ENCODE measurements around the gene SPATA17. TPM values are rescaled to one million over a fixed set of nuclear protein-coding genes. Genes with fewer than 3 reads are reported as not detected.

SPATA17 gene
- total RNA-seq, 1 donor: under 0.01 TPM

DNA sequence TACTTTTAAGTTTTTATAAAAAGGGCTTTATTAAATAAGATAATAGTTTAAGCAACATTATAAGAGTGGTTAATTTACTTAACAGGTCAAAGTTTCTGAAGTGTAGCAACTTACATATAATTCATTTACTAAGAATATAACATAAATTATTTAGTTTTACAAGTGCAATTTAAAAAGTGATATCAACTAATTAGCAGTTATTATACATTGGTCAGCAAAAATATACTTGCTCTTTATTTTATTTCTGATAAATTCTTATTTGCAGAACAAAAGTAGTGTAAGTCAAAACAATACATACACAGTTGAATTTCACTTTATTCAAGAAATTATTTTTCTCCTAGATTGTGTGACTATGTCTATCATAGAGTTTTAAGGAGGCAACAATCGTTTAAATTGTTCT, 215.6 kb downstream of the SPATA17 start:
- no peak for DNase-seq (ENCODE audit: low read depth in 2 of 3, low spot score in 2 of 3)

DNA sequence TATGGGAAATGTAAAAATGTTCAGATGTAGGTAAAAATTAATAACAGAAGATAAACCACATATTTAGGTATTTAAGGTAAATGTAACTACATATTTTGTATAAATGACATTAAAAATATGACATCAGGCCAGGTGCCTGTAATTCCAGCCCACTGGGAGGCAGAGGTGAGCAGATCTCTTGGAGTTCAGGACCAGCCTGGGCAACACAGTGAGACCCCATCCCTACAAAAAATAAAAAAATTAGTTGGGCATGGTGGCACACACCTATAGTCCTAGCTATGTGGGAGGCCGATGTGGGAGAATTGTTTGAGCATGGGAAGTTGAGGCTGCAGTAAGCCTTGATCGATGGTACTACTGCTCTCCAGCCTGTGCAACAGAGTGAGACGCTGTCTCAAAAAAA, 216.5 kb downstream of the SPATA17 start:
- DNase-seq (ENCODE audit: low read depth in 2 of 3, low spot score in 2 of 3): no peak

DNA sequence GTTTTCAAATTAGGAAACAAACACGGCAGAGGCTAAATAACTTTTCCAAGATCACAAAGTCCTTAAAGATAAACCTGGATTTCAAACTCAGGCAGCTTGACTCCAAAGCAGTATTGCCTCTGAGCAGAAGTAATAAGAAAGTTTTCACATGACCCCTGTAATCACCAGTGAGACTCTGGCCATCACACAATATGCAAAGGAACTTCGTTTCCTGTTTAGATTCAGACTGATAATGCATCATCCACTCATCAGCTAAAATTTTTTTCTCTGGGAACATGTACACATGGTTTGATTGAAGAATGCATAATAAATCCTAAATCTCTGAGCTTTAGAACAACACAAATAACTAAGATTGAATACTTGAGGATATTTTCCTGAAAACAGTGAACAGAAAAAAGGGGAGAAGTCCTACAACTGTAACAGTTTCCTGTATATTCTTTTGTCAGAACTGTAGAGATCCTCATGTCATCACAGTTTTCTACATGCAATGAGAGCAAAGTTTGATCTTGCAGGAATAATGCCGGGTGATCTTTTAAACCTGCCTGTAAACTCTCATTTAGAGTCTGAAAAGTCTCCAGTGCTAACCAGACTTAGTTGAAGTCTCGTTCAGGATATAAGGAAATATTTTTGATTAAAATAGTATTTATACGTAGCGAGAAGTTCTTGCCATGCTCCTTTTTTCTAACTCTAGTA, 225.3 kb downstream of the SPATA17 start:
- no peak for DNase-seq (ENCODE audit: low read depth in 2 of 3, low spot score in 2 of 3)

DNA sequence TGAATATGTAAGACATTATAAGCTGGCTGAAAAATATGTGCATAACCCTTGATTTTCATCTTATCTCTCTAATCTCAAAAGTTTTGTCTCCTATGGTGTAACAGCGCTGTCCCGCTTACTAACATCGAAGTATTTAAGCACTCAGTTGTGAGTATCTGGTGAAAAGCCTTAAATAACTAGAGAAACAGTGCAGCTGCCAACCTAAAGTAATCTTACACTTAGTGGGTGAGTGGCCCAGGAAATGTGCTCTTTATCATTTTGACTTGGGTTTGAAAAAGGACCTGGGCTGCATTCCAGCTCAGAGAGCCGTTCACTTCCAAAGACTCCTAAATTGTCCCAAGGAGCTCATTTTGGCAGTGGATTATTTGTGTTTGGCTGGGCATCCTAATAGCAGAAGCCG, 225.9 kb downstream of the SPATA17 start:
- no peak for DNase-seq (ENCODE audit: low read depth in 2 of 3, low spot score in 2 of 3)

DNA sequence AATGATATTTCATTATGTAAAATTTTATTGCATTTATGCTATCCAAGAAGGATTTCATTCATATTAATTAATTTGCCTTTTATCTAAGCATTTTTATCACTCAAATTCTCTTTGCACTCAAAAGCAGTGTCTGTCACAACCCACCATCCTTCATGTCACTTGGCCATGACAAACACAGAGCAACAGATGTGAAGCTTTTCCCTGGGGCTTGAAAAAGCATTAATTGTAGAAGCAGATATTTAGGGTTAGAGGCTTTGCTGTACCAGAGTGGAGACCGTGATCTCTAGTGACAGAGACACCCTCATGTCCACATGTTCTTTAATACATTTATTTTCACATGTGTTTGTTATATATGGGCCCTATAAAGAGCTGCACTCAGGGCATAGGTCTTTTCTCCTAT, 230.5 kb downstream of the SPATA17 start:
- no peak for DNase-seq (ENCODE audit: low read depth in 2 of 3, low spot score in 2 of 3)

DNA sequence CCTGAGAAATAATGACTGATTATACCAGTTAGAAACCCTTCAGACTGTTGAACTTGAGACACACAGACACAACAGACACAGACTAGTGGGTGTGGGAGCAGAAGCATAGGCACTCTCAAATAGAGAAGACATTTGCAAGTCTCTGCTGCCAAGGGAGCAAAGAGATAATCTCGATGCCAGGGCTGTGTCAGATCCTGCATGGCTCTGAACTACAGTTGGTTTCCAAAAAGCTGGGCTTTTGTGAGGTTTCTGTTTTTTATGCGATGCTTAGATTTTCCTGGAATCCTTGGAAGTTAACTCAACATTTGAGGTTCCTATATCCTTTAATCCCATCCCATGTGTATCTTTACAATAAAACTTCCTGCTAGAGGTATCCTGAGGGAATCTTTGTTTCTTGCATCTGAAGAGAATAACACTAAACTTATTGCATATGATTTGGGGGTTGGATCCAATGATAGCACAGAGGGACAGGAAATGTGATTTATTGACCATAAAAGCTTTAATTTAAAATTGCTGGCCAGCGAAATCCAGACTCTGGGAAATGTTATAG, 236.4 kb downstream of the SPATA17 start:
- DNase-seq (ENCODE audit: low read depth in 2 of 3, low spot score in 2 of 3): no peak

DNA sequence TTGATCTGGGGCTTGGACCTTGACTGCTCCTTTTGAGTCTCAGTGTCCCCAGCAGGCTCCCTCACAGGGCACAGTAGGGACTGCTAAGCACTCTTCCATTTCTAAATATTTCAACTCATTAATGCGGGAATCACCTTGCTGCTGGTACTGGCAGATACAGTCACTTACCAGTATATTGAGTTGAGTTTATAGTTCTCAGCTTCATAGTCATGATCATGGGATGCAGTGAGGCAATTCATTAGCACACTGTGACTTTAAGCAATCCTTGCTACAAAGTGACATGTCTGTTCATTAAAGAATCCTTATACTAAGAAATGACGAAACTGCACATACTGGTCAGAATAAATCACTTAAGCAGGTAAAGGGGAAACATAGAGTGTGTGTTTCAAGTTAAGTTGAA, 240.8 kb downstream of the SPATA17 start:
- no peak for DNase-seq (ENCODE audit: low read depth in 2 of 3, low spot score in 2 of 3)

DNA sequence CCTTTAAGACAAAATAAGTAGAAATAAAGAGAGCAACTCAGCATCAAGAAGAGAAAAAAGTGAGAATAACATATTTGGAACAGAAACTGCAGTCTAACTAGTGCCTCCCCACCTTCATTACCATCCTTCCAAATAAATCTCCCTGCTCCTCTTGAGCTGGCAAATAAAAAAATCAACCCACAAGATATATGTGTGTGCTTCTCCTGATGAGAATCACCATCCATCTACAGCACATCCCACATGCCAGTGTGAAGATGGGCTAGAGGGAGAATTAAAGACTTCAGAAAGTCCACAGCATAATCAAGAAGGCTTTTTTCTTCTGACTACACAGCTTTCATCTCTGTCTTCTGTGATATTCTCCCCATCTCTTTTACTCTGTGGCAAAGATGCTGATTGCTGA, 244.1 kb downstream of the SPATA17 start:
- DNase-seq (ENCODE audit: low read depth in 2 of 3, low spot score in 2 of 3): no peak

DNA sequence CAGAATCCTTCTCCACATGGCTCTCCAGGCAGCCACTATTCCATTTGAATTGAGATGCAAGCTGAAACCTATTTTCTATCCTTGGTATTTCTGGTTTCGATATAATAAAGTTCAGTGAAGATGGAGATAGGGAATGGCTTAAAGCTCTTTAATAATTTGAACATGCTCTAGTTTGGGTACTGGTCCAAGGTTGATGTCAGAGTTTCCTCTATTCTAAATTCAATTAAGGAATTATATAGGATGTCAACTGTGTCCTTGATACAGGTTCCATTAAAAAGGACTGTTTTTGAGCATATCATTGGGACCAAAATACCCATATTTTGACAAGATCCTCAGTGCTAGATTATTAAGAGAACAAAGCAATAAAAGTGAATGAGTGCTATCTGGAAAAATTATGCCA, 245.3 kb downstream of the SPATA17 start:
- DNase-seq (ENCODE audit: low read depth in 2 of 3, low spot score in 2 of 3): no peak

DNA sequence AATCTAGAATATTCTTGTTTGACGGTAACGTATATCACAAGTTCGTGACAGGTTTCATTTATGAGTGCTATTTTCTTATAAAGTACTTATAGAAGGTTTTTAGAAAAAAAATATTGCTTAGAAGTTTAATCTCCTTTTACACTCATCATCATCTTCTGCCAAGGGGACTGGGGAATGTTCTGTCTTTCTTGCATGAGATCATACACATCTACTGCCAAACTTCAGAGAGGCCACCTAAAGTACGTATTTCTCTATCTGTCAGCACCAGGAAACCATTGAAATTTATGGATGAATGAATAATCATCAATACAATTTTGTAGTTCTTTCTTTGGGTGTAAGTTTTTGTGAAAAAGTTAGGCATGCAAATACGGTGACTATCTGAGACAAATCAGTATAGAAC, 245.8 kb downstream of the SPATA17 start:
- DNase-seq (ENCODE audit: low read depth in 2 of 3, low spot score in 2 of 3): no peak

DNA sequence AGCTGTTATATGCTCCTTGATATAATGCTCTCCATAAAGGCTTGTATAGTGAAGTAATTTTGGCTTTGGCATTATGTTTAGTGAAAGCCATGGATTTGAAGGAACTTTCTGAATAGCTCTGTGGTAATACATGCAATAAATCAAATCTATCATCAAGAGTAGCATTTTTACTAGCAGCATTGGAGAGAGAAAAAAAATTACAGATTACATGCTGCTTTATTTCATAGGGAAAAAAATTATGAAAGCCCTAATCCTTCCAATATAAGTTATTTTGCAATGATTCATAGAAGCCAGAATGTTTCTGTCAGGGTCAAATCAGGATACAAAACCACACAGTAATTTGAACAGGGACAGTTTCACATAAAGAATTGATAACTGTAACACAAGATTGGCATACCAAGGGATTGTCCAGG, 250.0 kb downstream of the SPATA17 start:
- no peak for DNase-seq (ENCODE audit: low read depth in 2 of 3, low spot score in 2 of 3)

DNA sequence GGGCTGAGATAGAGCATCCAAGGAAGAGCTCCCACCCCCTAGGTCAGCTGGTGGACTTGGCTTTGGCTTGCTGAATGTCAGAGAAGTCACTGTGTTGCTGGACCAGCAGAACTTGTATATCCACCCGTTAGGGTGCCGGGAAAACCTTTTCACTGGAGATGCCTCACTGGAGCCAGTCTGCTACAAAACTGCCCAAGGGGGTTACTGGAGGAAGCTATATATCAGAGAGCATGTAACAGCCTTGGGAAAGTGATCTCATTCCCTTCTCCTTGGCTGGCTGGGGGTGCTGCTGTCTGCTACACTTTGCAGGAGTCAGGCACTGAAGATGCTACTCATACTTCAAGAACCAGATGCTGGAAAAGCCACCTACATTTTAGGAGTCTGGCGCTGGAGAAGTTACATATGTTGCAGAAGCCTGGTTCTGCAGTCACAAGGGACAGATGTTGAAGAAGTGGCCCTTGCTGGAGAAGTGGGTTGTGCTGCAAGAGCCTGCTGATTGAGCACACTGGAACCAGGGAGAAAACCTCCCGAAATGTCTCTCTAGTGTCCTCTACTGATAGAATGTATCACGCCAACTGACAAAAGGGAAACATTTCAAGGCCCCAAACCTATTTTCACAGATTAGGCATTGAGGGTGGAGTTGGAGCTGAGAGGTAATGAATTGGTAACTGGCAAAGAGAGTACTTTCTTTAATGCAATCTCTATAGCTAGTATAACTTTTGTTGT, 250.6 kb downstream of the SPATA17 start:
- no peak for DNase-seq (ENCODE audit: low read depth in 2 of 3, low spot score in 2 of 3)

DNA sequence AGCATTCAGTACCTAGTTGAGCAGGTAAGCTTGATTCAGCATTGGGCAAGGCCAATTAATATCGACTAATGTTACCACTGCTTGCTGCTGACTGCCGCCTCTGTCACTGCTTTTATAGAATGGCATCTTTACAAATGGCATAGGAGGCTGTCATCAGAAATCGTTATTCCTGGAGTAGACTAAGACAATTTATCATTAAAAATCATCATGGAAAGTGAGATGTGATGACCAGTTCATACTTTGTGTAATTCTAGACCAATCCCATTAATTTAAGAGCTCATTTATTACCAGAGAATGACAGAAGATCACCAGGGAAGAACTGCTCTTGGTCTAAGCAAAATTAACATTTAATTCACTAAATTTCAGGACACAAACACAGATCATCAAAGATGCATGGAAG, 254.0 kb downstream of the SPATA17 start:
- DNase-seq (ENCODE audit: low read depth in 2 of 3, low spot score in 2 of 3): no peak

DNA sequence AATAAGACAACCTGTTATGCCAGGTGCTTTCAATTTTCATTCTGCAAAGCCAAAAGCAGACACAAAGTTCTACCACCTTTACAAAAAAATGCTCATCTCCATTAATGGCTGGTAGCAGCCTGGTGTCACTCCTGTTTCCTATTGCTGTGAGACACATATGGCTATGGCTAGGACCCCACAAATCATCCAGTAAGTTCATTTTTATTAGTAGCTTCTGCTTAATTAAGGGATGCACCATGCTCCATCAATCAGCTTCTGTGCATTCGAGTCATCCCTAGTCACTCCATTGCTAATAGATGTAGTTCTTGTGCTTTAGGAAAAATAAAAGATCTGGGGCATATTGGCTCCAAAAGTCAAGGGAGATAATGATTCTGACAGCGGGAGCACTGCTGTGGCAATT, 257.2 kb downstream of the SPATA17 start:
- DNase-seq (ENCODE audit: low read depth in 2 of 3, low spot score in 2 of 3): no peak

DNA sequence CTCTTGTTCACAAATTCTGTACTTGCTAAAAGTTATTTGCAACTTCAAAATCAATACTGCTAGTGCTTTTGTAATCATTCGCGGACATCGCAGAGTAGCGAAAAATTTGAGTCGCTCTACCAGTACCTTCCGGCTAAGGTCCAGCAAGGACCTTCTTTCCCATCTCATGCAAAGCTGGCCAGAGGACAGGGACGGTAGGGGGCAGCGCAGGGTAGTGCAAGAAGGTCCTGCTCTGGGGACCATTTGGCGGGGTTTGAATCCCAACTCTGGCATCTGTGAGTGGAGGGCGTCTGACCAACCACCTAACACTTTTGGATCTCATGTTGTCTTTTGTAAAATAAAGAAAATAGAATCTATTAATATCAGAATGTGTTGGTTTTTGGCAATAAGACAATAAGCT, 258.3 kb downstream of the SPATA17 start:
- DNase-seq (ENCODE audit: low read depth in 2 of 3, low spot score in 2 of 3): no peak

DNA sequence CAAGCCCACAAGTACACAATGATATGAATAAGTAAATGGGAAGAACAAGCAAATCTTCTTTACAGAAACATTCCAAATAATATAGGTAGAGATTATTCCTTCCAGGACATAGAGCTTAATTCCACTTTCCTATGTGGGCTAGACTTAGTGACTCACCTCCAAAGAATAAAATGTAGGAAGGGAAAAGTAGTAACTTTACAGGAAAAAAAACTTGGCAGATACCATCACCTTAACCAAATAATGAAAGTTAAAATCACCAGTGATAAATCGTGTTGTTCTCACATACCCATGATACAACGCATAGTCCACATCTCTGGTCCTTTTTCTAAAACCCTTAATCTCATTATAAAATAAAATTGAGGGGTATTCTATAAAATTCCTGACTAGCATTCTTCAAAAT, 260.8 kb downstream of the SPATA17 start:
- no peak for DNase-seq (ENCODE audit: low read depth in 2 of 3, low spot score in 2 of 3)

DNA sequence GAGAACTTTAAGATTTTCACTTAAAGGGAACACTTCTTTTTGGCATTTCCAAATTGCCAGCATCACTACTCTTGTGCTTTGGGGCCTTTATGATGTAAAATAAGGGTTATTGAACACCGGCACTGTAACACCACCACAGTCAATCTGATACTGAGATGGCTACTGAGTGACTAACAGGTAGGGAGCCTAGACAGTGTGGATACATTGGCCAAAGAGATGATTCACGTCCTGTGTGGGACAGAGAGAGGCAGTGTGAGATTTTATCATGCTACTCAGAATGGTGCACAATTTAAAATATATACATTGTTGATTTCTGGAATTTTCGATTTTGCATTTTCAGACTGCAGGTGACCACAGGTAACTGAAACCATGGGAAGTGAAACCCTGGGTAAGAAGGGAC, 261.6 kb downstream of the SPATA17 start:
- DNase-seq (ENCODE audit: low read depth in 2 of 3, low spot score in 2 of 3): no peak

DNA sequence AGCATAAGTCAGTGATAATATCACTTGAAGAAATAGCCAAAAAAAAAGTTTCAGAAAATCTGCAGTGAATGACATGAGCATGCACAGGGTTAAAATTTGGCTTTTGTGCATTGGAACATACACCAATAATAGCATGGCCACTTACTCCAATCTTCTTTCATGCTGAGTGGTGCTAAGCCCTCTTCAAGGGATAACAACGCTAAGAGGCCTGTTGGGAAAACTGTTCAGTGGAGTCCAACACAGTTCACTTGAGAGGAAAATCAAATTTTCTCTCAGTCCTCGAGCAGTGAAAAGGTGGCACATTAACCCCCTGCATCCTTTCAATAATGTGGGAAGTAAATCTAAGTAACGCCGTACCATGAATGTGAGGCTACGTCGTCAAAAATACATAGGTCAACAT, 264.7 kb downstream of the SPATA17 start:
- DNase-seq (ENCODE audit: low read depth in 2 of 3, low spot score in 2 of 3): no peak

DNA sequence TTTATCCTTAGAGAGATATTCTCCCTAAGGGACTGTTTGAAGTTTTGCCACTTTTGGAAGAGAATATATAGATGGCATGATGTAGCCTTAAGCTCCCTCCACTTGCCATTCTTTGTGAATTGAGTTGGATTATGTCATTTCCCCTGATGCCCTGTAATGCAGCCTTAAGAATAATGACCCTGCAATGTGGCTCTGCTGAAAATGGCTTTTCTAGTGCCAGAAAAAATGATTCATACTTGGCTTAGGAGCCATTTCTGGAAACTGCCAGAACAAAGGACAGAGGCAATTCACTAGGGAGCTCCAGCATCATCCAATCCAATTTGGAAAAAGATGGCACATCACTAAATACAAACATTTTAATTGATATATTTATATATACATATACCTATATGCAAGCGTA, 265.3 kb downstream of the SPATA17 start:
- DNase-seq (ENCODE audit: low read depth in 2 of 3, low spot score in 2 of 3): no peak

DNA sequence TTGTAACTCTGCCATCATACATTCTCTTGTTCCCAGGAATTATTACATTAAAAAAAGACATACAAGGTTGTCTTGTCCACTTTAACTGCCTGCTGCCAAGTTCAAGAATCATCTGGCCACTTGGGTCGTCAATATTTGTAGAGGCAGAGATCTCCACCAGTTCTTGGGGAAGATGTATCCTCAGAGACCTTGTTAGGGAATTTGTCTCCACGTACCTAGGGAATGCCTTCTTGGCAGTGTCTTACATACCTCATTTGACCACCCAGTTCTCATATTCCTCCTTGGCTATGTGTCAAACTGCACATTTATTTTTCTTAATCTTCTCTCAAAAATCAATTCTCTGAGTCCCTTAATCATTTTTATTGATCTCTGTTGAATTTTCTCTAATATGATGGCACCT, 266.0 kb downstream of the SPATA17 start:
- no peak for DNase-seq (ENCODE audit: low read depth in 2 of 3, low spot score in 2 of 3)

DNA sequence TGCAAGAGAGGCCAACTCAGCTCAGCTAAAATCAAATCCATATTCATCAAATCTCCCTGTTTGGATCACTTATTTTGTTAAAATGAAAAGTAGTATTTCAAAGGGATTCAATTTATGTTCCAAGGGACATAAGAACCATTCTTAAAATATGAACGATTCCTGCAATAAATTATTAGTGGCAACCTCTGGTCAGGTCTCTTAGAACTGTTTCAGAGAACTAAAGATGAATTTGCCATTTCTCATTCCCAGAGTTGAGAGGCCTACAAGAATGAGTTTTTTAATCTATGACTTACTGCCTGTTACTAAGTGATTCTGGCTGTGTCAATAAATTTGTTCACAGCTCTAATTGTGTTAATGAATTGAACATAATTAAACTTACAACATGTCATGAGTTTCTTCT, 268.5 kb downstream of the SPATA17 start:
- no peak for DNase-seq (ENCODE audit: low read depth in 2 of 3, low spot score in 2 of 3)

DNA sequence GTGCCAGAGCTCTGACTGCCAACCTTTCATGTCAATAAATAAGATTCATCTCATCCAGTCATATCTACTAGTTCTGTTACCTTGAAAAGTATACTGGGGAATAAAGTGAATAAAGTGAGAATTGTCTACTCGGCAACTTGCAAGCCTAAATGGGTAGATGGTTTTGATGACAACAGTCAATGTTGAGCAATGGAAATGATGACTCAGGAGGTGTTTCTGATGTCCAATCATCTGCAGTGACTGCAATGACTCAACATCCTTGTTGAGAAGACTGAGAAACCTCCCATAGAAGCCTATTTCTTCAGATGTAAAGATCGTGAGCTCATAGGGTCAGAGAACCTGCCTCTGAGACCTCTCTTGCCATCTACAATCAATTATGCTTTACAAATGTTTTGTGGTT, 276.4 kb downstream of the SPATA17 start:
- DNase-seq (ENCODE audit: low read depth in 2 of 3, low spot score in 2 of 3): no peak
